ENCODE measurements around the gene MUC5B.
"Not testable (repeated sequence)": the region's sequence is repeated elsewhere in the genome, so short reads cannot be mapped to it uniquely, and the experiment has no call there.

Gene MUC5B, protein sequence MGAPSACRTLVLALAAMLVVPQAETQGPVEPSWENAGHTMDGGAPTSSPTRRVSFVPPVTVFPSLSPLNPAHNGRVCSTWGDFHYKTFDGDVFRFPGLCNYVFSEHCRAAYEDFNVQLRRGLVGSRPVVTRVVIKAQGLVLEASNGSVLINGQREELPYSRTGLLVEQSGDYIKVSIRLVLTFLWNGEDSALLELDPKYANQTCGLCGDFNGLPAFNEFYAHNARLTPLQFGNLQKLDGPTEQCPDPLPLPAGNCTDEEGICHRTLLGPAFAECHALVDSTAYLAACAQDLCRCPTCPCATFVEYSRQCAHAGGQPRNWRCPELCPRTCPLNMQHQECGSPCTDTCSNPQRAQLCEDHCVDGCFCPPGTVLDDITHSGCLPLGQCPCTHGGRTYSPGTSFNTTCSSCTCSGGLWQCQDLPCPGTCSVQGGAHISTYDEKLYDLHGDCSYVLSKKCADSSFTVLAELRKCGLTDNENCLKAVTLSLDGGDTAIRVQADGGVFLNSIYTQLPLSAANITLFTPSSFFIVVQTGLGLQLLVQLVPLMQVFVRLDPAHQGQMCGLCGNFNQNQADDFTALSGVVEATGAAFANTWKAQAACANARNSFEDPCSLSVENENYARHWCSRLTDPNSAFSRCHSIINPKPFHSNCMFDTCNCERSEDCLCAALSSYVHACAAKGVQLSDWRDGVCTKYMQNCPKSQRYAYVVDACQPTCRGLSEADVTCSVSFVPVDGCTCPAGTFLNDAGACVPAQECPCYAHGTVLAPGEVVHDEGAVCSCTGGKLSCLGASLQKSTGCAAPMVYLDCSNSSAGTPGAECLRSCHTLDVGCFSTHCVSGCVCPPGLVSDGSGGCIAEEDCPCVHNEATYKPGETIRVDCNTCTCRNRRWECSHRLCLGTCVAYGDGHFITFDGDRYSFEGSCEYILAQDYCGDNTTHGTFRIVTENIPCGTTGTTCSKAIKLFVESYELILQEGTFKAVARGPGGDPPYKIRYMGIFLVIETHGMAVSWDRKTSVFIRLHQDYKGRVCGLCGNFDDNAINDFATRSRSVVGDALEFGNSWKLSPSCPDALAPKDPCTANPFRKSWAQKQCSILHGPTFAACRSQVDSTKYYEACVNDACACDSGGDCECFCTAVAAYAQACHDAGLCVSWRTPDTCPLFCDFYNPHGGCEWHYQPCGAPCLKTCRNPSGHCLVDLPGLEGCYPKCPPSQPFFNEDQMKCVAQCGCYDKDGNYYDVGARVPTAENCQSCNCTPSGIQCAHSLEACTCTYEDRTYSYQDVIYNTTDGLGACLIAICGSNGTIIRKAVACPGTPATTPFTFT (N-terminal part only)

DNA sequence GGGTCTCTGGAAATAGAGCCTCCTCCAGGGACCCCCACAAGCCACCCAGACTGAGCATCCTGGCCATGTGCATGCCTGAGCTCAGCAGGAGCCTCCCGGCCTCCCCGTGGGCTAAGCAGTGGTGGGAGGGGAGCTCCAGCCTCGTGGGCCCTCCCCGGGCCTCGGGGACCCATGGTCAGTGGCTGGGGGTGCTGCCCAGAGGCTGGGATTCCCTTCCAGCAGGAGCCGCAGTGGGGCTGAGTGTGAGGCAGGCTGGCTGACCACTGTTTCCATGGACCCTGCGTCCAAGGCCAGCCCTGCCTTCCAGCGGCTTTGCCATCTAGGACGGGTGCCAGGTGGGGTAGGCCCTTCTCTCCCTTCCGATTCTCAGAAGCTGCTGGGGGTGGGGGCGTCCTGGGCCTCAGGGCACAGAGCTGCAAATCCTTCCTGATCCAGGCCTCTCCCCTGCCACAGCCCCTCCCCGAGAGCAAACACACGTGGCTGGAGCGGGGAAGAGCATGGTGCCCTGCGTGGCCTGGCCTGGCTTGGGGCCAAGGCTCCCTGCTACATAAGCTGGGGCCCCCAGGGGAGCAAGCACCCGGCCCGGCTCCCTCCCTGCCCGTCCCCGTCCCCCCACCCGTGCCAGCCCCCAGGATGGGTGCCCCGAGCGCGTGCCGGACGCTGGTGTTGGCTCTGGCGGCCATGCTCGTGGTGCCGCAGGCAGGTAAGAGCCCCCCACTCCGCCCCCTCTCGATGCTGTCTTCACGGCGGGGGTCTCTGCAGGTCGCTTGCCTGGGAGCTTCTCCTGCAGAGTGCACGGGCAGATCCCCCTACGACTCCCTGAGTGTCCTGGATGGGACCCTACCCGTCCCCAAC, at the start of gene MUC5B:
MUC5B (plus strand) TSS at position 576 of the 855 bp plus-strand sequence; CDS start at position 634, 58 bp downstream.
- DNase-seq: no peak

DNA sequence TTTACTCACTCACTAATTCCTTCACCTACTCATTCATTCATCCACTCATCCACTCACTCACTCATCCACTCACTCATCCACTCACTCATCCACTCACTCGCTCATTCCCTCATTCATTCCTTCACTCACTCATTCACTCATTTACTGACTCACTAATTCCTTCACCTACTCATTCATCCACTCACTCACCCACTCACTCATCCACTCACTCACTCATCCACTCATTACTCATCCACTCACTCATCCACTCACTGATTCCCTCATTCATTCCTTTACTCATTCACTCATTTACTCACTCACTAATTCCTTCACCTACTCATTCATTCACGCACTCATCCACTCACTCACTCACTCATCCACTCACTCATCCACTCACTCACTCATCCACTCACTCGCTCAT, 49.5 kb upstream of the MUC5B start:
- not testable (repeated sequence) for DNase-seq

DNA sequence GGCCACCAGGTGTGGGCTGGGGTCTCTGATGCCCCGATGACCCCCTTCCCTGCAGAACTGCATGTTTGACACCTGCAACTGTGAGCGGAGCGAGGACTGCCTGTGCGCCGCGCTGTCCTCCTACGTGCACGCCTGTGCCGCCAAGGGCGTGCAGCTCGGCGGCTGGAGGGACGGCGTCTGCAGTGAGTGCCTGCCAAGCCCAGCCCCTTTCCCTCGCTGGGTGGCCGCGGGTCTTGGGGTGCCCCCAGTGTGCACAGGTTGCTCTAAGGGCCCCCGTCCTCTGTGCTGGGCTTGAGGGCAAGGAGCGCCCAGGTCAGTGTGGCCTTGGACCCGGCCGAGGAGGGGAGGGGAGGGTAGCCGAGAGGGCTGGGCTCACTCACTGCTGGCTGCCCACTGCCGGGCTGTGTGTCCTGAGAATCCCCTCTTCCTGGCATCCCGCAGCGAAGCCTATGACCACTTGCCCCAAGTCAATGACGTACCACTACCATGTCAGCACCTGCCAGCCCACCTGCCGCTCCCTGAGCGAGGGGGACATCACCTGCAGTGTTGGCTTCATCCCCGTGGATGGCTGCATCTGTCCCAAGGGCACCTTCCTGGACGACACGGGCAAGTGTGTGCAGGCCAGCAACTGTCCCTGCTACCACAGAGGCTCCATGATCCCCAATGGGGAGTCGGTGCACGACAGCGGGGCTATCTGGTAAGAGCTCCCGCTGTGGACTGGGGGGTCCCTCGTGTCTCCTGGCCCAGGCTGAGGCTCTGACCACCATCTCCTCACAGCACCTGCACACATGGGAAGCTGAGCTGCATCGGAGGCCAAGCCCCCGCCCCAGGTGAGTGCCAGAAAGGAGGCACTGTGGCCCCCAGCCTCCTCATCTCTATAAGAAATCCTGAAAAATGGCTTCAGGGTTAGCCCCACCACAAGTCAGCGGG, 48.2 kb upstream of the MUC5B start:
- no peak for DNase-seq

DNA sequence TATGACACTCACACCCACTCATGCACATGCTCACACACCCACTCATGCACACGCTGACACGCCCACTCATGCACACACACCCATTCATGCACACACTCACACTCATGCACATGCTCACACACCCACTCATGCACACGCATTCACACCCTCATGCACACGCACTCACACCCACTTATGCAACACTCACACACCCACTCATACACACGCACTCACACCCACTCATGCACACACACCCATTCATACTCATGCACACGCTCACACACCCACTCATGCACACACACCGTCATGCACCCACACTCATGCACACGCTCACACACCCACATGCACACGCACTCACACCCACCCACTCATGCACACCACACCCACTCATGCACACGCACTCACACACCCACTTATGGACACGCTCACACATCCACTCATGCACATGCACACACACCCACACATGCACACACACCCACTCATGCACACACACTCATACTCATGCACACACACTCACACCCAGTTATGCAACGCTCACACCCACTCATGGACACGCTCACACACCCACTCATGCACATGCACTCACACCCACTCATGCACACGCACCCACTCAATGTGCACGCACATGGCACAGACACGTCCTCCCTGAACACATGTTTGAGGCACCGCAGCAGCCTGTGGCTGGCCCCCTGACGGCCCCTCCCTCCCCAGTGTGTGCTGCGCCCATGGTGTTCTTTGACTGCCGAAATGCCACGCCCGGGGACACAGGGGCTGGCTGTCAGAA, 47.2 kb upstream of the MUC5B start:
- no peak for DNase-seq

DNA sequence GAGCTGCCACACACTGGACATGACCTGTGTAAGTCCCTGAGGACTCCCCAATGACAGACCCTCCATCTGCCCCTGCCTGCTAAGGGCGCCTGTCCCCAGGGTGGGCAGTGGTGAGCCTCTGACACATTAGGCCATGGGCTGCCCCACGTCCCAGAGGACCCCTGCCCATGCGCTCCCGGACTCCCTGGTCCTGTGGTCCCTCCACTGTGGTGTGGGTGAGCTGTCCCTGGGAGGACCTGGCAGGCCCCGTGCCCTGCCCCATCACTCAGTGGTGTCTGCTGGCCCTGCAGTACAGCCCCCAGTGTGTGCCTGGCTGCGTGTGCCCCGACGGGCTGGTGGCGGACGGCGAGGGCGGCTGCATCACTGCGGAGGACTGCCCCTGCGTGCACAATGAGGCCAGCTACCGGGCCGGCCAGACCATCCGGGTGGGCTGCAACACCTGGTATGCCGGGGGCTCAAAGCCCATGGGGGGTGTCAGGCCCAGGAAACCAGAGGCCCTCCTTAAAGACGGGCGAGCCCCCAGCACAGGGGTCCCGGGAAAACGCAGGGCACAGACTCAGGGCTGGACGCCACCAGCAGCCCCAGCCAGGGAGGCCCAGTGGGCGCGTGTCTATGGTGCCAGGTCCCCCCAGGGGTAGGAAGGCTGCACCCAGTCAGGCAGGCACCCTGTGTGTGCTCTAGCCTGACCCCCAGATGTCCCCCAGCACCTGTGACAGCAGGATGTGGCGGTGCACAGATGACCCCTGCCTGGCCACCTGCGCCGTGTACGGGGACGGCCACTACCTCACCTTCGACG, 46.4 kb upstream of the MUC5B start:
- DNase-seq: no peak

DNA sequence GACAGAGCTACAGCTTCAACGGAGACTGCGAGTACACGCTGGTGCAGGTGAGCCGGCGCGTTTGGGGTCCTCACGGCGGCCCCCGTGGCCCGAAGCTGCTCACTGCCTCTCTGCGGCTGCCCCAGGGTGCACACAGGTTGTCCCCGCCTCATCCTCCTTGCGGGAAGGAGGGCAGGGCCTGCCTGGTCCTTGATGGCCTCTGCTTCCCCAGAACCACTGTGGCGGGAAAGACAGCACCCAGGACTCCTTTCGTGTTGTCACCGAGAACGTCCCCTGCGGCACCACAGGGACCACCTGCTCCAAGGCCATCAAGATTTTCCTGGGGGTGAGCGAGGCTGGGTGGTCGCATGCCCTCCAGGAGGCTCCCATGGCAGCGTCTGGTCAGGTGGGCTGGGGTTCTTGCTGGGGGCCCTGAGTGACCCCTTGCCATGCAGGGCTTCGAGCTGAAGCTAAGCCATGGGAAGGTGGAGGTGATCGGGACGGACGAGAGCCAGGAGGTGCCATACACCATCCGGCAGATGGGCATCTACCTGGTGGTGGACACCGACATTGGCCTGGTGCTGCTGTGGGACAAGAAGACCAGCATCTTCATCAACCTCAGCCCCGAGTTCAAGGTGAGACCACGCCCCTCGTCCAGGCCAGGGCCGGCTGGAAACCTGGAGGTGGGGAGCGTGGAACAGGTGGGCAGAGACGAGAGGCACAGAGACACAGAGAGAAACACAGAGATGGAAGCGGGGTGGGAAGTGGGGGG, 45.7 kb upstream of the MUC5B start:
- no peak for DNase-seq

DNA sequence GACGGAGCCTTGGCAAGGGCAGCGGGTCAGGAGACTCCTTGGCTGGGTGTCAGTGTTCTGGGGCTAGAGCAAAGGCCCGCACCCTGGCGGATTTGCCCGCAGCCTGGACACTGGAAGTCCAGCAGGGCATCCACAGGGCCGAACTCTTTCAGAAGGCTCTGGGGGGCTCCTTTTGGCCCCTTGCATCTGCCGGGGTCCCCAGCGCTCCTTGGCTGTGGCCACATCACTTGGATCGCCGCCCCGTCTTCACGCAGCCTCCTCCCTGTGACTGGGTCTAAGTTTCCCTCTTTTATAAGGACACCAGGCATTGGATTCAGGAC, 45.1 kb upstream of the MUC5B start:
- DNase-seq: no peak

DNA sequence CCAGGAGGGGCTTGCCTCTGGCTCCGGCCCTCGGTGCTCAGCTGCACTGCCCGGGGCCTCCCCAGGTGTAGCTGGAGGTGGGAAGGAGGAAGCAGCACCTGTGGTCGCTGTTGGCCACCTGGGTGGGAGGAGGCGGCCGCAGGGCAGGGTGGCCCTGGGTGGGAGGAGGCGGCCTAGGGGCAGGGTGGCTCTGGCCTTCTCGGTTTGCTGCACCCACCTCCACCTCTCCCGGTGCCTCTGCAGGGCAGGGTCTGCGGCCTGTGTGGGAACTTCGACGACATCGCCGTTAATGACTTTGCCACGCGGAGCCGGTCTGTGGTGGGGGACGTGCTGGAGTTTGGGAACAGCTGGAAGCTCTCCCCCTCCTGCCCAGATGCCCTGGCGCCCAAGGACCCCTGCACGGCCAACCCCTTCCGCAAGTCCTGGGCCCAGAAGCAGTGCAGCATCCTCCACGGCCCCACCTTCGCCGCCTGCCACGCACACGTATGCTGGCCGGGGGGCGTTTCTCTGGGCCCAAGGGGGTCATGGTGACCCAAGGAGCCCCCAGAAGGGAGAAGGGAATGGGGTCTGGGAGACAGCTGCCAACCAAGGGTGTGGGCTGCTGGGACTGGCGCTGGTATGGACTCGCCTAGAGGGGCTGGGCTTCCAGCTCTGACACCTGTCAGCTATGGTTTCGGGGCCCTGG, 44.5 kb upstream of the MUC5B start:
- no peak for DNase-seq

DNA sequence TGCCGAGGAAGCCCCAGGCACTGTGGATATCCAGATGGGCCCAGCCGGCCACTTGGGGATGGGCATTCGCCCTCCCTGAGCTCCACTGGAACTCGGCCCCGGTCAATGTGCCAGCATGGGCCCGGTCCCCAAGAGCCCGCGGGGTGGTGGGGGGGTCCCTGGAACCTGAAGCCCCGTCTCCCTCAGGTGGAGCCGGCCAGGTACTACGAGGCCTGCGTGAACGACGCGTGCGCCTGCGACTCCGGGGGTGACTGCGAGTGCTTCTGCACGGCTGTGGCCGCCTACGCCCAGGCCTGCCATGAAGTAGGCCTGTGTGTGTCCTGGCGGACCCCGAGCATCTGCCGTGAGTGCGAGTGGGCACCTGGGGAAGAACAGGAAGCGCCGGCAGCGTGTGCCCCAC, 44.0 kb upstream of the MUC5B start:
- no peak for DNase-seq

DNA sequence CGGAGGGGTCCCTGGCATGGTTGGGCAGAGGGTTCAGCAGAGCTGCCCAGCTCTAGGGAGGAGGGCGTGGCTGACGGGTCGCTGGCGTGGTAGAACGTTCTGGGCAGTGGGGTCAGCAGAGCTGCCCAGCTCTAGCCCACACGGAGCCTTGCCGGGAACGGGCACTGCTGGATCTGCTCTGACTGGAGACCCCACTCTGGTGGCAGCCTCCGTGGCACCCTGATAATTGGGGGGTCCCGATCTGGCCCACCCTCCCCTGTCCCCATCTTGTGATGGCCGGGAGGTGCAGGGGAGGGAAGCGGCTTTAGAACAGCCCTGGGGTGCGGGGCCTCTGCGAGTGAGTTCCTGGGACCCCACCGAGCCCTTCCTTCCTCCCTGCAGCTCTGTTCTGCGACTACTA, 43.2 kb upstream of the MUC5B start:
- no peak for DNase-seq

DNA sequence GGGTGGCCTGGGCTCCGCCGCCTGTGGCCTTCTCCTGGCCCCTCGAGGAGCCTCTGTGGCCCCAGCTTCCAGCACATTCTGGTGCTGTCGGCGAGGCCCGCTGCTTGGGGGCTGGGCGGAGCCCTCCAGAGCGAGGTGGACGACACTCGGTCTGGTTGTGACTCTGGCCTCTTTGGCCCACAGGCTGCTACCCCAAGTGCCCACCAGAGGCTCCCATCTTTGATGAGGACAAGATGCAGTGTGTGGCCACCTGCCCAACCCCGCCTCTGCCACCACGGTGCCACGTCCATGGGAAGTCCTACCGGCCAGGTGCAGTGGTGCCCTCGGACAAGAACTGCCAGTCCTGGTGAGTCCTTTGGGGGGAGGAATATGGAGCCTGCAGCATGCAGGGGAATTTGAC, 42.7 kb upstream of the MUC5B start:
- DNase-seq: no peak

DNA sequence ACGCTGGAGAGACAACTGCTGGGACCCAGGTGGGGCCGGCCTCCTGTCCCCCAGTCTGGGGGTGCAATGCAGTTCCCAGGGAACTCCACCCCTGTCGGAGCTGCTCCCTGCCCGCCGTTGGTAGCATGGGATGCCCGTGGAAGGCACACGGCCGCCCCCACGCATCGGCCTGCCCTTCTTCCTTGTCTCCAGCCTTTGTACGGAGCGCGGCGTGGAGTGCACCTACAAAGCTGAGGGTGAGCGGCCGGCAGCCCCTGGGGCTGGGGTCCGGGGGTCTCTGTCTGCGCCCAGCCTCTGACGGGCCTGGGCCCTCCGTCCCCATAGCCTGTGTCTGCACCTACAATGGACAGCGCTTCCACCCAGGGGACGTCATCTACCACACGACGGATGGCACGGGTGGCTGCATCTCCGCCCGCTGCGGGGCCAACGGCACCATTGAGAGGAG, 41.9 kb upstream of the MUC5B start:
- DNase-seq: no peak

DNA sequence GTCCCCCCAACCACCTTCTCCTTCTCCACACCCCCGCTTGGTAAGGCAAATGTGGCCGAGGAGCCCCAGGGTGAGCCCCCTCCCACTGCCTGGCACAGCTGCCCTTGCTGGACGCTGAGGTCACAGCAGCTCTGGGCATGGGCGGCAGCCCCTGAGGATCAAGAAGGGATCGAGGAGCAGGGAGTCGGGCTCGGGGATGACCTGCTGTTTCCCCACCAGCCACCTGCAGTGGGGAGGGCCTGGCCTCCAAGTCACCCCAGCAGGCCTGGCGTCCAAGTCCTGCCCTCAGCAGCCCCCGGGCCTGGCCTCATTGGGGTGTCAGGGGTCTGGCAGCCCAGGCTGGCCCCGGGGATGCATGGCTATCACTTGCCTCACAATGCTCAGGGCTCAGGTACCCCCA, 41.4 kb upstream of the MUC5B start:
- DNase-seq: no peak

DNA sequence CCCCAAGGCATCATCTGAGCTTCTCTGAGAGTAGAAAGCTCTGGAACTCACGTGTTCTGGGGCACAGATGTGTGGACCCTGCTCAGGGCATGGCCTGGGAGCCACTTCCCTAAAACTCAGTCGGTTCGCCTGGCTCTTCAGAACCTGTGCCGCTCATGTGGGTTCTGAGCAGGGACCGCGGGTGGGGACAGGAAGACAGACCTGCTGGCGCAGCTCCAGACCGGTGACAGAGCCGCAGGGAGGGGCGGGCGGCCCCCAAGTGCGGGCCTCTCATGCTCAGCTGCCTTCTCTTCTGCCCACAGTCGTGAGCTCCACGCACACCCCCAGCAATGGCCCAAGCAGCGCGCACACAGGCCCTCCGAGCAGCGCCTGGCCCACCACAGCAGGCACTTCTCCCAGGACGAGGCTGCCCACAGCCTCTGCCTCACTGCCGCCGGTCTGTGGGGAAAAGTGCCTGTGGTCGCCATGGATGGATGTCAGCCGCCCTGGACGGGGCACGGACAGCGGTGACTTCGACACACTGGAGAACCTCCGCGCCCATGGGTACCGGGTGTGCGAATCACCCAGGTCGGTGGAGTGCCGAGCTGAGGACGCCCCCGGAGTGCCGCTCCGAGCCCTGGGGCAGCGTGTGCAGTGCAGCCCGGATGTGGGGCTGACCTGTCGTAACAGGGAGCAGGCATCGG, 40.9 kb upstream of the MUC5B start:
- no peak for DNase-seq

DNA sequence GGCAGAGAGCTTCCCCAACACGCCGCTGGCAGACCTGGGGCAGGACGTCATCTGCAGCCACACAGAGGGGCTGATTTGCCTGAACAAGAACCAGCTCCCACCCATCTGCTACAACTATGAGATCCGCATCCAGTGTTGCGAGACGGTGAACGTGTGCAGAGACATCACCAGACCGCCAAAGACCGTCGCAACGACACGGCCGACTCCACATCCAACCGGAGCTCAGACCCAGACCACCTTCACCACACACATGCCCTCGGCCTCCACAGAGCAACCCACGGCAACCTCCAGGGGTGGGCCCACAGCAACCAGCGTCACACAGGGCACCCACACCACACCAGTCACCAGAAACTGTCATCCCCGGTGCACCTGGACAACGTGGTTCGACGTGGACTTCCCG, 38.7 kb upstream of the MUC5B start:
- DNase-seq: not testable (repeated sequence)

DNA sequence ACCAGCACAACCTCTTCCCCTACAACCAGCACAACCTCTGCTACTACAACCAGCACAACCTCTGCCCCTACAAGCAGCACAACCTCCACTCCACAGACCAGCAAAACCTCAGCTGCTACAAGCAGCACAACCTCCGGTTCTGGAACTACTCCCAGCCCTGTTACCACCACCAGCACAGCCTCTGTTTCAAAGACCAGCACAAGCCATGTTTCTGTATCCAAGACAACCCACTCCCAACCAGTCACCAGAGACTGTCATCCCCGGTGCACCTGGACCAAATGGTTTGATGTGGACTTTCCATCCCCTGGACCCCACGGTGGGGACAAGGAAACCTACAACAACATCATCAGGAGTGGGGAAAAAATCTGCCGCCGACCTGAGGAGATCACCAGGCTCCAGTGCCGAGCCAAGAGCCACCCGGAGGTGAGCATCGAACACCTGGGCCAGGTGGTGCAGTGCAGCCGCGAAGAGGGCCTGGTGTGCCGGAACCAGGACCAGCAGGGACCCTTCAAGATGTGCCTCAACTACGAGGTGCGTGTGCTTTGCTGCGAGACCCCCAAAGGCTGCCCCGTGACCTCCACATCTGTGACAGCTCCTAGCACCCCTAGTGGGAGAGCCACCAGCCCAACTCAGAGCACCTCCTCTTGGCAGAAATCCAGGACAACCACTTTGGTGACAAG, 34.3 kb upstream of the MUC5B start:
- DNase-seq: not testable (repeated sequence)

DNA sequence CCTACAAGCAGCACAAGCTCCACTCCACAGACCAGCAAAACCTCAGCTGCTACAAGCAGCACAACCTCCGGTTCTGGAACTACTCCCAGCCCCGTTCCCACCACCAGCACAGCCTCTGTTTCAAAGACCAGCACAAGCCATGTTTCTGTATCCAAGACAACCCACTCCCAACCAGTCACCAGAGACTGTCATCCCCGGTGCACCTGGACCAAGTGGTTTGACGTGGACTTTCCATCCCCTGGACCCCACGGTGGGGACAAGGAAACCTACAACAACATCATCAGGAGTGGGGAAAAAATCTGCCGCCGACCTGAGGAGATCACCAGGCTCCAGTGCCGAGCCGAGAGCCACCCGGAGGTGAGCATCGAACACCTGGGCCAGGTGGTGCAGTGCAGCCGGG, 33.0 kb upstream of the MUC5B start:
- DNase-seq: not testable (repeated sequence)

Data from NCI-H2171 (cell line).